ENCODE measurements around the gene SLC5A6. TPM values are rescaled to one million over a fixed set of nuclear protein-coding genes. Genes with fewer than 3 reads are reported as not detected.

The SLC5A6 gene
- total and polyA plus RNA-seq, 8 donors = 5.7 to 71.0 (median 21.4) TPM

DNA sequence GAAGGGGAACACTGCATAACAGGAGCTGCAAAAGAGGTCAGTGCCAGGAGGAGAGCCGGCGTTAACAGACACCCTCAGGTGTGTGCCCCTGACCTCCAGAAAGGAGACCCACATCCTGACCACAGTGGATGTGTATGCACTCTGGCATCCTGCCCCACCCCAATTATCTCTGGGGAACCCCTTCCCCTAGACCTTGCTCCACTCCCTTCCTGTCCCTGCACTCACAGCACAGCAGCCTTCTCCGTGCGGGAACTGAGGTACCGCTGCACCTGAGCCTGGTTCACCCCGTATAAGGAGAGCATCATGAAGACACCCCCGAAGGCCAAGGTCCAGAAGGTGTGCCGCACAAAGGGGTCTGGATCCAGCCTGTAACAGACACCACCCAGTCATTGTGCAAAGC is 7.5 kb downstream of the SLC5A6 start:
- peaks cover 51 to 100% (median 98%) of the 10 kb centered on the region in 4 donors for H3K36me3 ChIP-seq
- no peaks in the 10 kb centered on the region for H3K9me3 ChIP-seq
- H3K4me1 ChIP-seq = no peaks in the 10 kb centered on the region
- no peaks in the 10 kb centered on the region for H3K27me3 ChIP-seq
- no peak overlapping the region for H3K27ac ChIP-seq
- DNase-seq = no peak
- H3K4me3 ChIP-seq = no peak overlapping the region
- WGBS, 5 donors = 92 to 99% (median 96%) methylated on average over 8 of the region's 8 CpGs
- no peak for TF ChIP-seq POLR2A (IDR thresholded peaks at IDR 0.05)
- TF ChIP-seq, protein P1, sequence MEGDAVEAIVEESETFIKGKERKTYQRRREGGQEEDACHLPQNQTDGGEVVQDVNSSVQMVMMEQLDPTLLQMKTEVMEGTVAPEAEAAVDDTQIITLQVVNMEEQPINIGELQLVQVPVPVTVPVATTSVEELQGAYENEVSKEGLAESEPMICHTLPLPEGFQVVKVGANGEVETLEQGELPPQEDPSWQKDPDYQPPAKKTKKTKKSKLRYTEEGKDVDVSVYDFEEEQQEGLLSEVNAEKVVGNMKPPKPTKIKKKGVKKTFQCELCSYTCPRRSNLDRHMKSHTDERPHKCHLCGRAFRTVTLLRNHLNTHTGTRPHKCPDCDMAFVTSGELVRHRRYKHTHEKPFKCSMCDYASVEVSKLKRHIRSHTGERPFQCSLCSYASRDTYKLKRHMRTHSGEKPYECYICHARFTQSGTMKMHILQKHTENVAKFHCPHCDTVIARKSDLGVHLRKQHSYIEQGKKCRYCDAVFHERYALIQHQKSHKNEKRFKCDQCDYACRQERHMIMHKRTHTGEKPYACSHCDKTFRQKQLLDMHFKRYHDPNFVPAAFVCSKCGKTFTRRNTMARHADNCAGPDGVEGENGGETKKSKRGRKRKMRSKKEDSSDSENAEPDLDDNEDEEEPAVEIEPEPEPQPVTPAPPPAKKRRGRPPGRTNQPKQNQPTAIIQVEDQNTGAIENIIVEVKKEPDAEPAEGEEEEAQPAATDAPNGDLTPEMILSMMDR (IDR thresholded peaks at IDR 0.05) = no peak
- no peak for TF ChIP-seq EP300 (IDR thresholded peaks at IDR 0.05)
- no peak for TF ChIP-seq POLR2AphosphoS5 (IDR thresholded peaks at IDR 0.05)
- intact Hi-C loops (cut with DNase I; ENCODE audit: low total_unique reads) = no loop called here

DNA sequence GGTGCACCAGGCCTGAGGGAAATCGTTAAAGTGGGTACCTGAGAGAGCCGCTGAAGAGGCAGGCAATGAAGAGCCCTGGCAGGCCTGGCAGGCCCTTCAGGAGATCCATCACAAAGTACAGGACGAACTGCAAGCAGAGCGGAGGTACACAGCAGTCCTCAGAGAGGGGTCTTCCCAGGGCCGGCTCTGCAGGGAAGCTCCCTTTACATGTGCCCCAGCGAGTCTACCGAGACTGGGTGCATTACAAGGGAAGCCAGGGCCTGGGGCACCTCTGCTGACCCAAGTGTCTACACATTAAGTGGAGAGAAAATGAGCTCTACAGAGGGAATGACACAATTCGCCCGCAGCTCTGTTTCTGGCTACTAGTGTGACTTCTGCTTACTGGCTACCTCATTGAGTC is 8.3 kb downstream of the SLC5A6 start:
- intact Hi-C loops (cut with DNase I; ENCODE audit: low total_unique reads) = no loop called here
- no peaks in the 10 kb centered on the region for H3K27me3 ChIP-seq
- TF ChIP-seq POLR2A (IDR thresholded peaks at IDR 0.05) = no peak
- no peak for TF ChIP-seq POLR2AphosphoS5 (IDR thresholded peaks at IDR 0.05)
- TF ChIP-seq, protein P1 (IDR thresholded peaks at IDR 0.05) = no peak
- no peak for TF ChIP-seq EP300 (IDR thresholded peaks at IDR 0.05)
- 93 to 98% (median 95%) methylated on average over 9 of the region's 9 CpGs for WGBS, 5 donors
- H3K4me3 ChIP-seq = no peak overlapping the region
- H3K4me1 ChIP-seq = no peaks in the 10 kb centered on the region
- H3K9me3 ChIP-seq = no peaks in the 10 kb centered on the region
- H3K27ac ChIP-seq = no peak overlapping the region
- H3K36me3 ChIP-seq = peaks cover 51 to 94% (median 93%) of the 10 kb centered on the region in 4 donors
- no peak for DNase-seq

DNA sequence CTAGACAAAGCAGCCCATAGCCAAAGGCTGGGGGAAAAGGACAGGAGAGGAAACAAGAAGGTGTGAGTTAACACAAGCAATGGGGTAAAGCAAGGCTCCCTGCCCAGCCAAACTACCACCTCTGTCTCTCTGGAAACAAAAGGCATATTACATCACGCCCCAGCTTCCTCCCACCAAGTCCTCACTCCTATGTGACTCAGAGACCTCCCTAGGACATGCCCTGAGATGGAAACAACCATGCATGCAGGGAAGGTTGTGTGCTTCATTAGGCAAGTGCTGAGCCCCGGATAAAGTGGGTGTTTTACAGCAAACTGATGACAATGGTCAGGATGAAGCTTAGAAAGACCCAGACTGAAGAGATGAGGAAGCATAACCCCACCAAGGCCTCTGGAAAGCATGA is 9.2 kb downstream of the SLC5A6 start:
- no peak overlapping the region for H3K27ac ChIP-seq
- H3K4me3 ChIP-seq = no peak overlapping the region
- H3K27me3 ChIP-seq = no peaks in the 10 kb centered on the region
- no peaks in the 10 kb centered on the region for H3K9me3 ChIP-seq
- peaks cover 47 to 85% (median 84%) of the 10 kb centered on the region in 4 donors for H3K36me3 ChIP-seq
- WGBS, 5 donors = 81 to 97% (median 88%) methylated on average over 2 of the region's 2 CpGs
- no peak for DNase-seq
- no peak for TF ChIP-seq POLR2AphosphoS5 (IDR thresholded peaks at IDR 0.05)
- TF ChIP-seq POLR2A (IDR thresholded peaks at IDR 0.05) = no peak
- TF ChIP-seq, protein P1 (IDR thresholded peaks at IDR 0.05) = no peak
- TF ChIP-seq EP300 (IDR thresholded peaks at IDR 0.05) = no peak
- intact Hi-C loops (cut with DNase I; ENCODE audit: low total_unique reads) = no loop called here
- no peaks in the 10 kb centered on the region for H3K4me1 ChIP-seq

DNA sequence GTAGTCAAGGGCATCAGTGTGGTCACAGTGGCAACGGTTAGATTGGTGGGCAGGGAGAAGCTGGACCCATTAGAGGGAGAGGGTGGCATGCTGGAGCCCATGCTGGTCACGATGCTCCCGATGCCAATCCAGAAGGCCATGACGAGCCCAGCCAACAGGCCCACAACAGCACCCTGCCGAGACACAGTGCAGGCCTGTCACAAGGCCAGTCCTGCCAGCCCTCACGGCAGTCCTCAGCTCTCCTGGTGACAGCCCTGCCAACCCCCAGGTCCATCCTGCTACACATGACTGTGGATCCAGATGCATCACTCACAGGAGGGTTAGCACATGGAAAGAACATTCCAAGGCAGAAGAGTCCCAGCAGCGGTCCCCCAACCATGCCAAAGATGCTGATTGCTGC is 10.4 kb downstream of the SLC5A6 start:
- Histone ChIP-seq H3K36me3 (peaks cover 41 to 73% (median 72%) of the 10 kb centered on the region in 4 donors), H3K27me3 (no peaks in the 10 kb centered on the region), H3K9me3 (no peaks in the 10 kb centered on the region), H3K4me1 (no peaks in the 10 kb centered on the region), H3K27ac (no peak overlapping the region), H3K4me3 (no peak overlapping the region)
- intact Hi-C loops (cut with DNase I; ENCODE audit: low total_unique reads) = no loop called here
- WGBS, 5 donors = 91 to 96% (median 93%) methylated on average over 7 of the region's 7 CpGs
- TF ChIP-seq, protein P1 (IDR thresholded peaks at IDR 0.05) = no peak
- TF ChIP-seq EP300 (IDR thresholded peaks at IDR 0.05) (no peak), POLR2A (IDR thresholded peaks at IDR 0.05) (no peak), POLR2AphosphoS5 (IDR thresholded peaks at IDR 0.05) (no peak)
- no peak for DNase-seq

Measured in stomach (tissue), 9 donors.